Esophagus muscularis mucosa (tissue), 4 donors: Measurements from ENCODE around the gene MAPK8IP3. TPM values are rescaled to one million over a fixed set of nuclear protein-coding genes. Genes with fewer than 3 reads are reported as not detected.

Source experiments
- DNase-seq: peaks from one replicate; pipeline ENCODE4 v3.0.0-alpha.2; 2017; ENCODE audit errors: extremely low spot score
- H3K27ac ChIP-seq, 4 donors: fragments of 200-600 bp; sonication (generic); replicated peaks in 1 of 4; 1 replicate in 3 of 4; 2 replicates in 1 of 4; pipeline ENCODE4 v1.5.1; 2016 to 2019; ENCODE audit warnings: mild to moderate bottlenecking in 1 of 4
- H3K27me3 ChIP-seq, 4 donors: fragments of 200-600 bp; sonication (generic); one replicate each; pipeline versions ENCODE4 v1.5.1 to v1.6.0; 2016 to 2019
- H3K36me3 ChIP-seq, 4 donors: fragments of 200-600 bp; sonication (generic); one replicate each; pipeline ENCODE4 v1.5.1; 2016 to 2019
- H3K4me1 ChIP-seq, 4 donors: fragments of 200-600 bp; sonication (generic); one replicate each; pipeline ENCODE4 v1.5.1; 2016 to 2019
- H3K4me3 ChIP-seq, 4 donors: fragments of 200-600 bp; sonication (generic); 1 replicate in 2 of 4; 2 replicates in 2 of 4; pipeline ENCODE4 v1.5.1; 2016 to 2019; ENCODE audit warnings: mild to moderate bottlenecking in 4 of 4, moderate library complexity in 1 of 4
- H3K9me3 ChIP-seq, 4 donors: fragments of 200-600 bp; sonication (generic); 1 replicate in 3 of 4; 2 replicates in 1 of 4; pipeline ENCODE4 v1.5.1; 2016 to 2019
- EP300 ChIP-seq: sonication (generic); formaldehyde crosslinking; IDR thresholded peaks from one replicate; pipeline ENCODE4 v1.6.1; 2017; ENCODE audit warnings: antibody characterized with exemption
- POLR2A ChIP-seq: fragments of 450-650 bp; IDR thresholded peaks from one replicate; pipeline ENCODE4 v1.6.1; 2017; ENCODE audit warnings: antibody characterized with exemption, moderate library complexity, mild to moderate bottlenecking, low read depth
- POLR2AphosphoS5 ChIP-seq, 2 donors: sonication (generic); formaldehyde crosslinking; IDR thresholded peaks; one replicate each; pipeline ENCODE4 v1.6.1; 2017; ENCODE audit warnings: antibody characterized with exemption in 2 of 2
- WGBS: methylation state at CpG from one replicate; pipeline ENCODE4 v1.1.5; 2018; 5-methylcytosine and 5-hydroxymethylcytosine counted together
- intact Hi-C: fragments of 100-400 bp; cut with DNase I; formaldehyde crosslinking; loops from one replicate; pipeline ENCODE4 v1.15.1; 2023
- total RNA-seq, 4 donors: library from RNA; depleted of rRNA; stranded (reverse); fragments of >200 nt; gene quantifications; one replicate each; pipeline versions ENCODE4 v1.1.0 to v1.2.1, GENCODE V29; 2016
- TF ChIP-seq, protein P1 (sequence below), 3 experiments: fragments of 200-600 bp in 2 of 3; fragments of 450-650 bp in 1 of 3; sonication (generic) in 2 of 3; IDR thresholded peaks; one replicate each; pipeline ENCODE4 v1.5.1; 2017 to 2019; ENCODE audit warnings: antibody characterized with exemption in 3 of 3, mild to moderate bottlenecking in 2 of 3, moderate library complexity in 1 of 3

MAPK8IP3 gene
- total RNA-seq, 4 donors from 2014 or later, result 21.5 to 36.2 (median 28.5) TPM

DNA sequence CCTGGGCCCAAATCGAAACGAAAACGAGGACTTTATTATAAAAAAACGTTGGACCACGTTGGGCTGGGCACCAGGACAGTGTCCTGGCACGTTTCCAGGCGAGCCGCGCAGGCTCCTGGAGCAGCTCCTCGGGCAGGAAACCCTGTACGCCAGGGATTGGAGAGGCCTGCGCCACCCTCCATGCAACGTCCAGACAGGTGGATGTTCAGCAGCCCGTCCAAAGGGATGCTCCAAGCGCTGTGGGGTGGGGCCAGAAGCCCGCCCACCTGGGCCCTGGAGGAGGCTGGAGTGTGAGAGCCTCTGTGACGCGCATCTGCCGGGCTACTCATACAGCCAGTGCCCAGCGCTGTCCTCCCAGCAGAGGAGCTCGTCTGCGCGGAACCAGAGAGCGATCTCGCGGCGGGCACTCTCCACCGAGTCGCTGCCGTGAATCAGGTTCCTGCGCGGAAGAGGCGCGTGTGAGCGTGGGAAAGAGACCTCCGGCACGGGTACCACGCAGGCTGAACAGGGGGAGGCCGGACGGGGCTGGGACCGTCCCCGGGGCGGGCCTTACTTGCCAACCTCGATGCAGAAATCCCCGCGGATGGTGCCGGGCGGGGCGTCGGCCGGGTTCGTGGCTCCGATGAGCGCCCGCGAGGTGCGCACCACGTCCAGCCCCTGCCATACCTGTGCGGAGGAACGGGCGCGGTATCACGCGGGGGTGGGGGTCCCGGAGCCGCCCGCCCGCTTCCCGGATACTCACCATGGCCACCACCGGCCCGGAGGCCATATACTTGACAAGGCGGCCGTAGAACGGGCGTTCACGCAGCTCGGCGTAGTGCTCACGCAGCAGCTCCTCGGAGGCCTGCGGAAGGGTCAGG lies 64.6 kb downstream of the MAPK8IP3 start:
- Histone ChIP-seq H3K4me1 (peaks cover 36 to 60% (median 54%) of the 10 kb centered on the region in 4 donors), H3K4me3 (peak overlapping the region; percentile 72 to 100 (median 88)), H3K9me3 (no peaks in the 10 kb centered on the region), H3K27ac (peak overlapping the region; percentile 87 to 95 (median 90)), H3K36me3 (peaks cover 33 to 51% (median 50%) of the 10 kb centered on the region in 4 donors), H3K27me3 (no peaks in the 10 kb centered on the region)
- intact Hi-C loops, result loop anchor here (5.0 kb wide), 2 partner anchors 63 to 158 kb away; partner anchors contain the start of genes CRAMP1, IFT140 and MAPK8IP3
- DNase-seq, result no peak
- WGBS, result 9% methylated on average over 21 of the region's 81 CpGs
- TF ChIP-seq POLR2A (peak; percentile 9), POLR2AphosphoS5 (IDR thresholded peaks at IDR 0.05) (peak; percentile 48 to 80), EP300 (no peak)
- TF ChIP-seq, protein P1, sequence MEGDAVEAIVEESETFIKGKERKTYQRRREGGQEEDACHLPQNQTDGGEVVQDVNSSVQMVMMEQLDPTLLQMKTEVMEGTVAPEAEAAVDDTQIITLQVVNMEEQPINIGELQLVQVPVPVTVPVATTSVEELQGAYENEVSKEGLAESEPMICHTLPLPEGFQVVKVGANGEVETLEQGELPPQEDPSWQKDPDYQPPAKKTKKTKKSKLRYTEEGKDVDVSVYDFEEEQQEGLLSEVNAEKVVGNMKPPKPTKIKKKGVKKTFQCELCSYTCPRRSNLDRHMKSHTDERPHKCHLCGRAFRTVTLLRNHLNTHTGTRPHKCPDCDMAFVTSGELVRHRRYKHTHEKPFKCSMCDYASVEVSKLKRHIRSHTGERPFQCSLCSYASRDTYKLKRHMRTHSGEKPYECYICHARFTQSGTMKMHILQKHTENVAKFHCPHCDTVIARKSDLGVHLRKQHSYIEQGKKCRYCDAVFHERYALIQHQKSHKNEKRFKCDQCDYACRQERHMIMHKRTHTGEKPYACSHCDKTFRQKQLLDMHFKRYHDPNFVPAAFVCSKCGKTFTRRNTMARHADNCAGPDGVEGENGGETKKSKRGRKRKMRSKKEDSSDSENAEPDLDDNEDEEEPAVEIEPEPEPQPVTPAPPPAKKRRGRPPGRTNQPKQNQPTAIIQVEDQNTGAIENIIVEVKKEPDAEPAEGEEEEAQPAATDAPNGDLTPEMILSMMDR (IDR thresholded peaks at IDR 0.05), result no peak

DNA sequence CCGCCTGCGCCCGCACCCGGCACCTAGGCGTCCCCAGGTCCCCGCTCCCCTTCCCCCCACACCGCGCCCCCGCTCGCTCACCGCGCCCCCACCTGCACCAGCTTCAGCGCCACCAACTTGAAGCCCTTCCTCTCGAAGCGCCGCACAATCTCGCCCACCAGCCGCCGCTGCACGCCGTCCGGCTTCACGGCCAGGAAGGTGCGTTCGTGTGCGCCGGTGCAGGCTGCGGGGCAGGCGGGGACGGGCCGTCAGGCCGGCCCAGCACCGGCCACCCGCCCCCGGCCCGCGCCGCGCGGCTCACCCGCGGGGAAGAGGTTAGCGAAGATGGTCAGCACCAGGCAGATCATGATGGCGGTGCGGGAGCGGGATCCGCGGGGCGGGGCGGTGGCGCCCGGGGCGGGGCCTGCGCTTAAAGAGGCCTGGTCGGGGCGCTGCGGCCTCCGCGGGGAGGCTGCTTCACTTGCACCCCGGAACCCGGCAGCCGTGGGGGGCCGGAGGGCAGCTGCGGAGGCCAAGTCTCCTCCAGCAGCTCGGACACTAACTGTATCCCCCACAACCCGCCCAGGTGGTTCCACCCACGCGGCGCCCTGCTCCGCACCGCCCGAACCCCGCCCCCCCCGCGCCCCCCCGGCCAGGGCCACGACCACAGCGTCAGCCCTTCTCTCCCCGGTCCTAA lies 65.3 kb downstream of the MAPK8IP3 start, which contains the start of gene NME3:
Gene NME3 (minus strand): TSS at position 356 of the 676 bp plus-strand sequence. CDS start 9 bp downstream, at position 347.
- Histone ChIP-seq H3K27ac (peak within 1 kb of the TSS; percentile 87 to 95 (median 90)), H3K4me3 (peak within 1 kb of the TSS; percentile 72 to 100 (median 88)), H3K27me3 (no peaks in the 10 kb centered on the region), H3K4me1 (peaks cover 36 to 64% (median 56%) of the 10 kb centered on the region in 4 donors), H3K36me3 (peaks cover 26 to 51% (median 50%) of the 10 kb centered on the region in 4 donors), H3K9me3 (no peaks in the 10 kb centered on the region)
- intact Hi-C loops, result loop anchor here (5.0 kb wide), 2 partner anchors 64 to 159 kb away; partner anchors contain the start of genes CRAMP1, IFT140 and MAPK8IP3
- no peak for TF ChIP-seq POLR2AphosphoS5 (IDR thresholded peaks at IDR 0.05)
- TF ChIP-seq, protein P1 (IDR thresholded peaks at IDR 0.05), result no peak
- TF ChIP-seq POLR2A, result no peak
- TF ChIP-seq EP300, result no peak
- 0% methylated on average over 14 of the region's 79 CpGs for WGBS
- peak; percentile 97 for DNase-seq

DNA sequence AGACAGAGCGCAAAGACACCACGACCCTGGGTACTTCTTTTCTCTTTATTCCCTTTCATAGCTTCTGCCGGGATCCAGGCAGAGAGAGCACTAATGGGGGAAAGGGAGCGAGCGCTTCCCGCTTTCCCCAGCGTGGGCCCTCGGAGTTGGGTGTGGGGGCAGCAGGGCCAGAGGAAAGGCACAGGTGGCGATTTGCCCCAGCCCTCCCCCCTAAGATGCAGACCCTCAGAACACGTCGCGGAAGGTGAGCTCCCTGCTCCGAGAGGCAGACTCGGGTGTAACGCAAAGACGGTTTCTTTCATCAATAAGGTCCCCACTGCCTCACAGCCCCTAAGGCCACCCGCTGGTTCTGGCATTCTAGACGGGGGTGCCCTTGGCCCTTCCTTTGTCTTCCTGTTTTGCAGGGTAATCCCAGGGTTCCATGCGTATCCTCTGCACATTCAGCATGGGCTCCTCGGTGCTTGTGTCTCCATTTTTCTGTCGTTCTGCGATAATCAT lies 65.9 kb downstream of the MAPK8IP3 start:
- intact Hi-C loops, result loop anchor here (5.0 kb wide), 2 partner anchors 65 to 160 kb away; partner anchors contain the start of genes CRAMP1, IFT140 and MAPK8IP3

DNA sequence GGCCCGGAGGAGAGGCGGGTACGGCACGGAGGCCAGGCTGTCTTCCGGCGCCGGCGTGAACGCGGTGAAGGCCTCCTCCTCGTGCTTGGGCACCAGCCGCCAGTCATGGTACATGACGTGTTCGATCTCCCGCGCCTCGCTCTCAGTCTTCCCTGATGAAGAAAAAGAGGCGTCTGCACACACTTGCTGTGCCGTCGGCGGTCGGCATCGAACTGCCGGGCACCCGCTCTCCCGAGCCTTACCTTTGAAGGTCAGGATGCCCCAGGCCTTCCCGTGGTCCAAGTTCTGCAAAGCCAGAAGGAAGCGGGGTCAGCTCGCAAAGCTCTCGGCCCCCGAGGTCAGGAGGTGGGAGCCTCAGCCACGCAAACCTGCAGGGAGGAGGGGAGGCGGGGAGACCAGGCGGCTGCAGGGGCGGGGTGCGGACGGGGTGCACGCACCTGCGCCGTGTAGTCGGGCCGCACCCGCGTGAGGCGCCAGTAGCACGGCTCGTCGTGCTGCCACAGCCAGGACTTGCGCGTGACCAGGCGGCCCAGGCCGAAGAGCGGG lies 66.4 kb downstream of the MAPK8IP3 start, which contains the start of gene EME2:
Gene EME2 (plus strand): TSS at position 449 of the 546 bp plus-strand sequence. CDS start 418 bp downstream, outside the sequence.
- Histone ChIP-seq H3K27me3 (no peaks in the 10 kb centered on the region), H3K4me1 (peaks cover 36 to 64% (median 57%) of the 10 kb centered on the region in 4 donors), H3K4me3 (peak within 1 kb of the TSS; percentile 72 to 100 (median 88)), H3K9me3 (no peaks in the 10 kb centered on the region), H3K36me3 (peaks cover 27 to 51% (median 50%) of the 10 kb centered on the region in 4 donors), H3K27ac (peak within 1 kb of the TSS; percentile 87 to 95 (median 90))
- TF ChIP-seq POLR2AphosphoS5 (IDR thresholded peaks at IDR 0.05) (no peak), EP300 (no peak), POLR2A (no peak)
- TF ChIP-seq, protein P1 (IDR thresholded peaks at IDR 0.05), result no peak
- intact Hi-C loops, result loop anchor here (5.0 kb wide), 2 partner anchors 65 to 160 kb away; partner anchors contain the start of genes CRAMP1, IFT140 and MAPK8IP3
- WGBS, result 1% methylated on average over 11 of the region's 53 CpGs
- no peak for DNase-seq

More for the DNA sequence above, 65.9 kb downstream of the MAPK8IP3 start:
- peaks cover 27 to 51% (median 50%) of the 10 kb centered on the region in 4 donors for H3K36me3 ChIP-seq
- no peaks in the 10 kb centered on the region for H3K9me3 ChIP-seq
- 10% methylated on average over 16 of the region's 22 CpGs for WGBS
- peak overlapping the region; percentile 72 to 100 (median 88) for H3K4me3 ChIP-seq
- peak overlapping the region; percentile 87 to 95 (median 90) for H3K27ac ChIP-seq
- DNase-seq, result no peak
- no peaks in the 10 kb centered on the region for H3K27me3 ChIP-seq
- TF ChIP-seq EP300 (no peak), POLR2A (no peak), POLR2AphosphoS5 (IDR thresholded peaks at IDR 0.05) (no peak)
- TF ChIP-seq, protein P1 (IDR thresholded peaks at IDR 0.05), result no peak
- peaks cover 36 to 64% (median 57%) of the 10 kb centered on the region in 4 donors for H3K4me1 ChIP-seq
